Measurements from ENCODE around the gene PCCA. TPM values are rescaled to one million over a fixed set of nuclear protein-coding genes. Genes with fewer than 3 reads are reported as not detected.

Gene PCCA
- total and polyA plus RNA-seq, 2 of the 13 experiments (the other 11 are each of a cell fraction or from before 2014, with no cell fraction given) = 15.0 to 32.2 TPM

GRCh38 chr13:100525453-100526317, 436.8 kb downstream of the PCCA start (continued):
- TF ChIP-seq ZNF235 (CRISPR knock-in tag; IDR thresholded peaks at IDR 0.05; ENCODE audit: borderline replicate concordance) = no peak
- TF ChIP-seq MATR3 (CRISPR knock-in tag; IDR thresholded peaks at IDR 0.05) = no peak
- peak; percentile 70; the same call in 1 of the 2 replicates for TF ChIP-seq TBX2 (CRISPR knock-in tag; IDR thresholded peaks at IDR 0.05; ENCODE audit: borderline replicate concordance)
- no peak for TF ChIP-seq PBX2 (CRISPR knock-in tag; IDR thresholded peaks at IDR 0.05)
- TF ChIP-seq THYN1 (CRISPR knock-in tag; IDR thresholded peaks at IDR 0.05; ENCODE audit: borderline replicate concordance, low read depth) = no peak
- no peak for TF ChIP-seq JUND (CRISPR knock-in tag; IDR thresholded peaks at IDR 0.05)
- TF ChIP-seq ZNF282 (IDR thresholded peaks at IDR 0.05; ENCODE audit: partially characterized antibody) = no peak
- no peak for TF ChIP-seq ZNF160 (CRISPR knock-in tag; IDR thresholded peaks at IDR 0.05)
- TF ChIP-seq ATF2 (CRISPR knock-in tag; IDR thresholded peaks at IDR 0.05) = no peak
- no peak for TF ChIP-seq HOXA9 (CRISPR knock-in tag; IDR thresholded peaks at IDR 0.05; ENCODE audit: borderline replicate concordance)
- TF ChIP-seq AHDC1 (CRISPR knock-in tag; IDR thresholded peaks at IDR 0.05; ENCODE audit: borderline replicate concordance) = peak; percentile 81
- TF ChIP-seq TSC22D2 (CRISPR knock-in tag; IDR thresholded peaks at IDR 0.05; ENCODE audit: borderline replicate concordance) = no peak
- no peak for TF ChIP-seq TRIM24 (CRISPR knock-in tag; IDR thresholded peaks at IDR 0.05)
- no peak for TF ChIP-seq ZNF558 (CRISPR knock-in tag; IDR thresholded peaks at IDR 0.05; ENCODE audit: borderline replicate concordance)
- no peak for TF ChIP-seq NFIC (IDR thresholded peaks at IDR 0.05; ENCODE audit: low read length)
- TF ChIP-seq ZNF720 (CRISPR knock-in tag; IDR thresholded peaks at IDR 0.05) = no peak
- peak; percentile 89 for TF ChIP-seq HNRNPL (IDR thresholded peaks at IDR 0.05; ENCODE audit: low read depth, low read length)
- TF ChIP-seq NR1H2 (CRISPR knock-in tag; IDR thresholded peaks at IDR 0.05; ENCODE audit: borderline replicate concordance, low read depth) = no peak
- no peak for TF ChIP-seq NAIF1 (CRISPR knock-in tag; IDR thresholded peaks at IDR 0.05; ENCODE audit: borderline replicate concordance)
